GM18508 (cell line): ENCODE measurements around the gene TMEM60.

Experiments used
- ATAC-seq: cut with Tn5 transposase; IDR thresholded peaks from one replicate; pipeline ENCODE4 v1.9.1; 2021; ENCODE audit warnings: moderate number of reproducible peaks; ENCODE audit not compliant: insufficient read depth, unreplicated experiment

The TMEM60 gene

GRCh38 chr7:77782383-77782782, 15.9 kb downstream of the TMEM60 start:
- no peak for ATAC-seq

- ATAC-seq = no peak
These were observed 19.7 kb downstream of the TMEM60 start for GRCh38 chr7:77778535-77778934.

GRCh38 chr7:77771901-77772300, 26.3 kb downstream of the TMEM60 start:
- no peak for ATAC-seq

- no peak for ATAC-seq
These were observed 27.9 kb downstream of the TMEM60 start for GRCh38 chr7:77770316-77770715.

GRCh38 chr7:77766801-77767605, 31.2 kb downstream of the TMEM60 start:
- no peak for ATAC-seq

- ATAC-seq = no peak
These were observed 32.1 kb downstream of the TMEM60 start for GRCh38 chr7:77765906-77766800.

GRCh38 chr7:77765481-77765880, 32.8 kb downstream of the TMEM60 start:
- ATAC-seq = no peak

GRCh38 chr7:77760809-77761453, 37.3 kb downstream of the TMEM60 start:
- ATAC-seq = no peak

GRCh38 chr7:77759294-77759889, 38.8 kb downstream of the TMEM60 start:
- ATAC-seq = no peak

GRCh38 chr7:77757589-77757988, 40.6 kb downstream of the TMEM60 start:
- peak; percentile 82 for ATAC-seq

GRCh38 chr7:77753173-77753572, 45.1 kb downstream of the TMEM60 start:
- no peak for ATAC-seq

- no peak for ATAC-seq
These were observed 46.2 kb downstream of the TMEM60 start for GRCh38 chr7:77752016-77752415.

GRCh38 chr7:77747718-77748117, 50.5 kb downstream of the TMEM60 start:
- ATAC-seq = no peak

- no peak for ATAC-seq
These were observed 51.1 kb downstream of the TMEM60 start for GRCh38 chr7:77747178-77747577.

GRCh38 chr7:77746824-77747165, 51.4 kb downstream of the TMEM60 start:
- ATAC-seq = no peak

GRCh38 chr7:77746164-77746823, 51.9 kb downstream of the TMEM60 start:
- no peak for ATAC-seq

GRCh38 chr7:77745746-77746145, 52.5 kb downstream of the TMEM60 start:
- no peak for ATAC-seq
